Fibroblast of lung (primary cell): ENCODE measurements around the gene IPO8. TPM values are rescaled to one million over a fixed set of nuclear protein-coding genes. Genes with fewer than 3 reads are reported as not detected.

Source experiments
- DNase-seq, 2 donors: peaks; one replicate each; pipeline versions ENCODE4 v3.0.0 to v3.0.0-alpha.2; 2010; ENCODE audit warnings: low read depth in 2 of 2
- H2AFZ ChIP-seq: 2 replicates; pipeline ENCODE4 v1.5.1; 2012; ENCODE audit warnings: low read length, control low read depth, inconsistent platforms
- H3K27ac ChIP-seq: 2 replicates; pipeline ENCODE4 v1.5.1; 2011; ENCODE audit warnings: low read length, control low read depth; ENCODE audit not compliant: insufficient read depth
- H3K27me3 ChIP-seq: 2 replicates; pipeline ENCODE4 v1.5.1; 2011; ENCODE audit warnings: mild to moderate bottlenecking, low read length; ENCODE audit not compliant: control insufficient read depth, insufficient read depth
- H3K36me3 ChIP-seq: 2 replicates; pipeline ENCODE4 v1.5.1; 2011; ENCODE audit warnings: low read length; ENCODE audit not compliant: control insufficient read depth, insufficient read depth
- H3K4me1 ChIP-seq: 2 replicates; pipeline ENCODE4 v1.5.1; 2011; ENCODE audit warnings: low read length; ENCODE audit not compliant: control insufficient read depth, insufficient read depth; ENCODE audit errors: extremely low read depth
- H3K4me2 ChIP-seq: 2 replicates; pipeline ENCODE4 v1.5.1; 2011; ENCODE audit warnings: low read length, control low read depth; ENCODE audit not compliant: insufficient read depth; ENCODE audit errors: extremely low read depth
- H3K4me3 ChIP-seq, 4 experiments: fragments of 200-600 bp in 1 of 4; sonication (generic) in 1 of 4; replicated peaks in 1 of 4; 2 replicates each; pipeline ENCODE4 v1.5.1; 2011 to 2016; ENCODE audit warnings: low read length in 4 of 4, low read depth in 3 of 4, mild to moderate bottlenecking in 3 of 4, control low read depth in 2 of 4, inconsistent platforms in 1 of 4, mixed read lengths in 1 of 4; ENCODE audit not compliant: insufficient read depth in 1 of 4; ENCODE audit errors: control extremely low read depth in 1 of 4
- H3K79me2 ChIP-seq: 2 replicates; pipeline ENCODE4 v1.5.1; 2012; ENCODE audit warnings: mild to moderate bottlenecking, low read length, inconsistent platforms; ENCODE audit not compliant: control insufficient read depth, insufficient read depth
- H3K9ac ChIP-seq: 2 replicates; pipeline ENCODE4 v1.5.1; 2011; ENCODE audit warnings: mild to moderate bottlenecking, low read length, control low read depth; ENCODE audit not compliant: insufficient read depth
- H3K9me3 ChIP-seq: 2 replicates; pipeline ENCODE4 v1.5.1; 2012; ENCODE audit warnings: low read depth, low read length; ENCODE audit not compliant: control insufficient read depth, insufficient read depth
- H4K20me1 ChIP-seq: 2 replicates; pipeline ENCODE4 v1.5.1; 2011; ENCODE audit warnings: low read length; ENCODE audit not compliant: control insufficient read depth, insufficient read depth; ENCODE audit errors: extremely low read depth
- CTCF ChIP-seq, 2 donors: IDR thresholded peaks in 1 of 2; conservative IDR thresholded peaks in 1 of 2; 1 replicate in 1 of 2; 2 replicates in 1 of 2; pipeline ENCODE4 v1.5.1; 2011 to 2012; ENCODE audit warnings: low read length in 2 of 2, control low read depth in 1 of 2, inconsistent platforms in 1 of 2, low read depth in 1 of 2, mild to moderate bottlenecking in 1 of 2
- EZH2 ChIP-seq: IDR thresholded peaks from 2 replicates; pipeline ENCODE4 v1.5.1; 2012; ENCODE audit warnings: low read length, control low read depth, mild to moderate bottlenecking; ENCODE audit errors: missing control alignments
- polyA plus RNA-seq, 2 donors: library from polyadenylated mRNA; depleted of rRNA in 1 of 2; stranded (reverse) in 1 of 2; unstranded in 1 of 2; fragments of >200 nt; gene quantifications; 2 replicates each; pipeline ENCODE4 v1.2.1, GENCODE V29; 2011 to 2012; ENCODE audit warnings: missing spikeins in 1 of 2
- total RNA-seq: library from RNA; depleted of rRNA; stranded (reverse); fragments of >200 nt; gene quantifications from 2 replicates; pipeline ENCODE4 v1.2.1, GENCODE V29; 2014

Gene IPO8
- total and polyA plus RNA-seq, 2 donors (not counting 1 experiment from before 2014, with no cell fraction given) = 12.4 to 41.5 TPM

DNA sequence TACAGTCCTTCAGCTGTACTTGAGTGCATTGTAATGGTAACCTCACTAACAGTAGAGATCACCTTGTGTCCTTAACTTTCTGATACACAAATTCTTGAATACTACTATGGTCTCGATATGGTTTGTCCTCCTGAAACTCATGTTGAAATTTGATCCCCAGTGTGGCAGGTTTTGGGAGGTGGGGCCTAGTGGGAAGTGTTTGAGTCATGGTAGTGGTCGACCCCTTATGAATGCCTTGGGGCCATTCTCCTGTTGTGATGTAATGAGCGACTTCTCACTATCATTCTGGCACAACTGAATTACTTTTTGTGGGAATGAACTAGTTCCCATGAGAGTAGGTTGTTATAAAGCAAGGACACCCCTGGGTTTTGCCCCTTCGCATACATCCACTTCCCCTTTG lies 52.3 kb downstream of the IPO8 start:
- Histone ChIP-seq H2AFZ (no peak overlapping the region), H3K9ac (no peak overlapping the region), H3K4me3 (no peak overlapping the region), H3K79me2 (no peaks in the 10 kb centered on the region), H3K9me3 (no peaks in the 10 kb centered on the region), H3K27me3 (no peaks in the 10 kb centered on the region), H4K20me1 (no peaks in the 10 kb centered on the region), H3K4me1 (no peaks in the 10 kb centered on the region), H3K27ac (no peak overlapping the region), H3K4me2 (no peak overlapping the region), H3K36me3 (no peaks in the 10 kb centered on the region)
- peak in 1 of 2 donors; percentile 24 for DNase-seq
- TF ChIP-seq EZH2 (no peak), CTCF (conservative IDR thresholded peaks at IDR 0.05 in 1 of 2, IDR thresholded peaks at IDR 0.05 in 1 of 2; ENCODE audit: low read depth in 1 of 2, low read length in 2 of 2) (no peak)

GRCh38 chr12:30640392-30640791 lies 55.3 kb downstream of the IPO8 start:
- H3K9me3 ChIP-seq = no peaks in the 10 kb centered on the region
- H3K79me2 ChIP-seq = no peaks in the 10 kb centered on the region
- H4K20me1 ChIP-seq = no peaks in the 10 kb centered on the region

GRCh38 chr12:30635385-30635784 lies 60.3 kb downstream of the IPO8 start:
- Histone ChIP-seq H3K4me3 (no peak overlapping the region), H4K20me1 (no peaks in the 10 kb centered on the region), H3K4me1 (no peaks in the 10 kb centered on the region), H3K27ac (no peak overlapping the region), H3K36me3 (peaks cover 2% of the 10 kb centered on the region), H3K9me3 (no peaks in the 10 kb centered on the region), H3K27me3 (no peaks in the 10 kb centered on the region), H2AFZ (no peak overlapping the region), H3K9ac (no peak overlapping the region), H3K4me2 (no peak overlapping the region), H3K79me2 (no peaks in the 10 kb centered on the region)
- TF ChIP-seq CTCF (conservative IDR thresholded peaks at IDR 0.05 in 1 of 2, IDR thresholded peaks at IDR 0.05 in 1 of 2; ENCODE audit: low read depth in 1 of 2, low read length in 2 of 2) (no peak), EZH2 (no peak)
- no peak for DNase-seq

More at GRCh38 chr12:30640392-30640791, 55.3 kb downstream of the IPO8 start:
- H3K9ac ChIP-seq = no peak overlapping the region
- no peak overlapping the region for H3K4me3 ChIP-seq
- H2AFZ ChIP-seq = no peak overlapping the region
- no peaks in the 10 kb centered on the region for H3K36me3 ChIP-seq
- H3K4me2 ChIP-seq = no peak overlapping the region
- no peak overlapping the region for H3K27ac ChIP-seq
- no peak for DNase-seq
- H3K27me3 ChIP-seq = no peaks in the 10 kb centered on the region
- TF ChIP-seq CTCF (conservative IDR thresholded peaks at IDR 0.05 in 1 of 2, IDR thresholded peaks at IDR 0.05 in 1 of 2; ENCODE audit: low read depth in 1 of 2, low read length in 2 of 2) (no peak), EZH2 (no peak)
- H3K4me1 ChIP-seq = no peaks in the 10 kb centered on the region
